GM19023 (cell line): ENCODE data around the gene ASB18.
"Not testable (repeated sequence)": the region's sequence is repeated elsewhere in the genome, so short reads cannot be mapped to it uniquely, and the experiment has no call there.

ENCODE experiments used
- ATAC-seq: cut with Tn5 transposase; IDR thresholded peaks from one replicate; pipeline ENCODE4 v1.9.1; 2021; ENCODE audit warnings: mild to moderate bottlenecking, moderate library complexity; ENCODE audit not compliant: unreplicated experiment

The ASB18 gene, protein sequence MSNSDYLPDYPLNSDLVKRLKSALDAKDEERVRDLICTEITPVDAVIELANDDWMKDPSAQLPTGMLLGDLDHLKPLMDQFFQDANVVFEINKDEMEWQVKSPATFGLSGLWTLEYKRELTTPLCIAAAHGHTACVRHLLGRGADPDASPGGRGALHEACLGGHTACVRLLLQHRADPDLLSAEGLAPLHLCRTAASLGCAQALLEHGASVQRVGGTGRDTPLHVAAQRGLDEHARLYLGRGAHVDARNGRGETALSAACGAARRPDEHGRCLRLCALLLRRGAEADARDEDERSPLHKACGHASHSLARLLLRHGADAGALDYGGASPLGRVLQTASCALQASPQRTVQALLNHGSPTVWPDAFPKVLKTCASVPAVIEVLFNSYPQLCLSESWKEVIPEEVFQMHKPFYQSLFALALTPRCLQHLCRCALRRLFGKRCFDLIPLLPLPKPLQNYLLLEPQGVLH

GRCh38 chr2:236264256-236264655 is at the start of gene ASB18:
TSS of gene ASB18 (minus strand) at chr2:236264406. CDS start at chr2:236264345, 61 bp downstream.
- no peak for ATAC-seq

GRCh38 chr2:236311286-236311685 is 47.1 kb upstream of the ASB18 start:
- ATAC-seq, result no peak

DNA sequence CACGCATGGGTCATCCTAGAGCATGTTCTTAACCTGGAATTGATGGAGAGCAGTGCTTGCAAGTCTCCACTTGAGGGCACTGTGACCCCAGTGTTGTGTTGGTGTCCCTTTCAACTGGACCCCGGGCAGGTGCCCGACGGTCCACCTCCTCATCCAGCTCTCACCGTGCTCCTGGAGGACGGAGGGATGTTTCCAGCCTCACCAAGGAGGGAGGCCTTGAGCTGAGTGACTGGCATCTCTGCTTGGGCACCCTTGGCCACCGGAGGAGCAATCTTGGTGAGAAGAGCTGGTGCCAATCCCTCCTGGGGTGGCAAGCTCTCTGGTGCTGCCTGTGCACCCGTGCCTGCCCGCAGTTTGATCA is 45.4 kb upstream of the ASB18 start:
- no peak for ATAC-seq

GRCh38 chr2:236308855-236309668 is 44.9 kb upstream of the ASB18 start:
- ATAC-seq, result no peak

GRCh38 chr2:236307641-236308040 is 43.4 kb upstream of the ASB18 start:
- ATAC-seq, result no peak

DNA sequence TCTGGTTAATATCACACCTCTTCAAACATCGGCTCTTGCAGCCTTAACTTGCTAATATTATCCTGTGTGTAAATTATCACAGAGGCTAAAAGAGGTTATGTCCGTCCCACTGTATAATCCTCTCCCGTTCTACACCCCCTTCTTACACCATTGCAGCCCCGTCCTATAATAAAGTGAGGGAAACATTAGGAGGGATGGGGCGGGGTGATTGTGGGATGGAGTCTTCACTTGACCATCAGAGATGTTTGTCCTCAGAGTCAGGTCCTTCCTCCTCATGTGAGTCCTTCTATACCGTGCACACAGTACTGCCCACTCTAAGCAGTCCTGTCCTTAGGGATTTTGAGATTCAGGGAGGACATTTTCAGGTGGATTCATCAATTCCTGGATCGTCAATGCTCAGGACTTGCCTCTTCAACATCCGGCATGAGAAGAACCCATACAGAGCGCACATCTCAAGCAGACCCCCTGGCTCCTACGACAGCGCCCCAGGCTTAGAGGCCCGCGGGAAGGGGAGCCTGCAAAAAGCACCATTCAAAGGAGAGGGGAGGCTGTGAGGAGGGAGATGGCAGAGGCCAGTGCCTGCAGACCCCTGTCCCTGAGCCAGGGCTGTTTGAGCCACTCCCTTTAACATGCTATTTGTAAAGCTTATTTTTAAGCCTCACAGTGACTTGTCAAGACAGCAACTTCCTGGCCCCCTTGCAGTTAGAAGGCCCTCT is 42.8 kb upstream of the ASB18 start:
- ATAC-seq, result no peak

DNA sequence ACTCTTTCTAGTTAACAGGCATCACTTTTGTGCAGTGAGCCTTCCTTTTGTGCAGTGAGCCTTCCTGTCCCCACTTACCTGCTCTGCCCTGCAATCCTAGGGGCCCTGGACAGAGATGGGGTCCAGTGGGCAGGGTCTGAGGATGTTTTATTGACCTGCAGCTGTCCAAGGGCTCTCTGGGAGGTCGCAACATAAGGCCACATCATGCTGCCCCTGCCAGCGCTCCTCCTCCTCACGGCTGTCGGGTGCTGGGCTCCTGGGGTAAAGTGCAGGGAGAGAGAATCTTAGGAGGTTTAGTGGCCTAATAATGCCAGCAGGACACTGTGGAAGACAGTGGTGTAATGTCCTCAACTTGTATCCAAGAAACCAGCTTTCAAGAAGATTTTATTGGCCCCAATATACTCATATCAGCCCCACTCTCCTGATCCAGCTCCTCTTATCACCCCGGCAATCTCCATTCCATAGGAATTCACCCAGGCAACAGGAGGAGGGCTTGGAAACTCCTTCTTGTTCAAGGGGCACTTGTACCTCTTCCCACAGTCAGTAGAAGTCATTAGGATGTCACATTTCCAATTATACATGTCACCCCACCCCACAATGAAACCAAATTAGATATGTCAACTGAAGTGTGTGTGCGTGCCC is 41.9 kb upstream of the ASB18 start:
- ATAC-seq, result no peak

- no peak for ATAC-seq
These were observed 41.3 kb upstream of the ASB18 start for GRCh38 chr2:236305531-236305930.

DNA sequence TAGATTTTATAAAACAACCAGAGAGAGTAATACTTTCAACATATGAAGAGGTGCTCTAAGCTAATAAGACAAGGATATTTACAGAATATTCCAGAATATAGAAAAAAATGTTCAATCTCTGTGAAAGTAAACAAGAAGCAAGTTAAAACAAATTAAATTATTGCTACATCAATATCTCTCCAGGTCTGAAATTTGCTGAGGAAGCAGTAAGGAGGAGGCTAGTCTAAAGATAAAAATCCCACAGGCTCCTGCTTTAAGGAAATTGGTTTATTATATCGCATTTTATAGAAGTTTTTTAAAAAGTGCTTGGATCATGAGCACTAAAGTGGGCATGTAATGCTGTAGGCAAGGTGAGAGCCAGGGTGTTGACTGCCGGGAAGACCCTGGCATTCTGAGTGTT is 39.7 kb upstream of the ASB18 start:
- ATAC-seq, result no peak

DNA sequence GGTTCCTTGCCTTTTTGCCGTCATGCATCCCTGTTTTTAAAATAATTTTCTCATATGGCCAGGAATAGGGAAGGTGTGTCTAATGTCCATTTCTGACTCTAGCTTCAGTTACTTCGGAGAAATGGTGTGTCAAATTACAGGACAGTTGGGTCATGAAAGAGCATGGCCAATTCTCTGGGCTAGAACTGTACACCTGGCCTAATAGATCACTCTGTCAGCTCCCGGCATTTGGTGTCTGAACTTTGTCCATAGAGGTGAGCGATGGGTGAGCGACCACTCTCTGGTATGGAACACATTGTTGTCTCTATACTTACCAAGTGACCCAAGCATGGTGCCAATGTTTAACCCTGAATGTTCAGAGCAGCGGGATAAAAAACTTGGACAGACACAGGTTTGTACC is 38.3 kb upstream of the ASB18 start:
- no peak for ATAC-seq

DNA sequence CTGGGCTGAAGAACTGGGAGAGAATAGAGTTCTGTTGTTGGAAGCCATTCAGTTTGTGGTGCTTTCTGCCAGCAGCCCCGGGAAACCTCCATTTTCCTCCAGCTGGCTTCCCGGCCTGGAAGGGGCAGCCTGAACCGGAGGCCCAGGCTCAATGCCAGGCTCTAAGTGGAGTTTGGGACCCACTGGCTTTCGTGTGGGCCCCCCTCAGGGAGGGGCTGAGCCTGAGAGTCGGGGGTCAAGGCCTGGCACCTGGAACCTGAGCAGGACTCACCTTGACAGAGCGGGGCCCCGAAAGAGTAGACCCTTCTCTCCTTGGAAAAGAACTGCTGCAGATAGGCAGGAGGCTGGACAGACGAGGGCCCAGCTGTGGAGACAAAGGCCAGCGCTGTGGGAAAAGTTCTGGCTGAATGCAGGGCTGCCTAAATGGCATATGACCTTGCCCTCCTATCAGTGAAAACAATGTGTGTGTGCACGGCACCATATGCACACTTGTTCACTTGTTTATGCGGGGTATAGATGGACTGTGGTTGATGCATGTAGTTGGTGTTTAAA is 34.8 kb upstream of the ASB18 start:
- ATAC-seq, result no peak

GRCh38 chr2:236295481-236295880 is 31.3 kb upstream of the ASB18 start:
- no peak for ATAC-seq

DNA sequence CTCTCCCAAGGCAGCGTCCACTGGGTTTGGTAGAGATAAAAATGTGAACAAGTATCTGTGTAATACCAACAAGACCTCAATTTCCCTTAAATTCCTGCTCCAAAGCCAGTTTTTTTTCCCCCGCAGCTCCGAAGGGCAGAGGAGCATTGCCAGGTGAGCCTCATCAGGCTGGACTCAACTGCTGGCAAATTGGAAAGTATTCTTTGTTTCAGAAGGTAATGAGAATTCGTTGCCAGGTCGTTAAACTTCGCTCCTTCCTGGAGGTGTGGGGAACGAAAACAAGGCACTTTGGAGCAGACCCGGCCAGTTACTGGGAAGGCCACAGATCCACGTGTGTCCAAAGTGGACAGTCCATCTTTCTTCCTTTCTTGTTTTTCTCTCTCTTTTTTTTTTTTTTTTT is 30.4 kb upstream of the ASB18 start:
- no peak for ATAC-seq

GRCh38 chr2:236293241-236293810 is 29.1 kb upstream of the ASB18 start:
- ATAC-seq, result no peak

DNA sequence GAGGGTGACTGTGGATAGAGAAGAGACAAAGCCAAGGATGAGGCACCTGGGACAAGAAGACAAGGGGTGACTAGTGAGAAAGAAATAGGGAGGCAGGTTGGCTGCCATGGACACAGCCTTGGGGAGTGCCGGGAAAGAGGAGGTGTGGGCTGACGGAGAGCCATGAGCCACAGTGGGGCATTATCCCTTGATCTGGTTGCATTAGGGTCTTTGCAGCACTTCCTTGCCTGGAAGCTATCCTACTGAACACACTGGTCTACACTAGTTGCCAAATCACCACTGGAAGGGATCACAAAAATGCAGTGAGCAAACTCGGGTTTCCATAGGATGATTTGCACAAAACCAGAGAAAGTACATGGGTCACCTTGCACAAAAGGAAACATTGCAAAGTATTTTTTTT is 27.7 kb upstream of the ASB18 start:
- ATAC-seq, result no peak

GRCh38 chr2:236291476-236291875 is 27.3 kb upstream of the ASB18 start:
- no peak for ATAC-seq

DNA sequence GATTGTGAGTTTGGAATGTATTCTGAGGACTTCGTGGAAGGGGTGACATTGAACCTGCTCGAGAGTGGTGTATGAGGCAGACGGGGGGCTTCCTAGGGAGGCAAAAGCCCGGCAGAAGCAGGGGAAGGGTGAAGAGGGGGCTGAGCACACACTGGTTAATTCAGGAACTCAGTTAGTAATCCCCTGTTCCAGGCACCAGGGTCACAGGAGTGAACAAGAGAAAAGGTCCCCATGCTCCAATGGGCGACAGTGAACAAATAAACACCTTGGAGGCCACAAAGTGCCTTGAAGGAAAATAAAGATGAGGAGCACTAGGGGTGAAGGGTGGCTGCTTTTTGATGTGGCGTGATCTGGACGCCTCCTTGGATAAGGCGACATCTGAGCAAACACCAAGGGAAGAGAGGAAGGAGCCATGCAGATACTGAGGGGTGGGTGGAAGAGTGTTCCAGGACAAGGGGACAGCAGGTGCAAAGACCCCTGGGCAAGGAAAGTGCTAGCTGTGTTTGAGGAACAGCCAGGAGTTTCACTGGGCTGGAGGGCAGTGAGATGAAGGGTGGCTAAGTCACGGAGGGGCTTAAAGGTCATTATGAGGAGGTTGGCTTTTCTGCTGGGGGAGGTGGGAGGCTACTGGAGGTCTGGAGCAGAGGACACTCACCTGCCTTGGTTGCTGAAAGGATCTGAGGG is 26.7 kb upstream of the ASB18 start:
- no peak for ATAC-seq

GRCh38 chr2:236289766-236290462 is 25.7 kb upstream of the ASB18 start:
- ATAC-seq, result no peak

GRCh38 chr2:236288373-236288772 is 24.2 kb upstream of the ASB18 start:
- not testable (repeated sequence) for ATAC-seq
